Cortex of kidney (tissue), 1 donor: Measurements from ENCODE around the gene STH.
"Not testable (repeated sequence)": the region's sequence is repeated elsewhere in the genome, so short reads cannot be mapped to it uniquely, and the experiment has no call there.

Source experiments
- DNase-seq: peaks from one replicate; lab custom pipeline; 2025; lab: John Stamatoyannopoulos, UW

STH gene, protein sequence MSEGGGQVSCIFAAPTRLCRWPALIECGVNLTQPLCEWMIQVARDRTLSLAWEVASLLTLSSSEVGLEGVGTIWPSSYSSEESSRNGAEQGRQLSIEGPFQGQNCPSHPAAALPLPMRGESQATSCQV

GRCh38 chr17:45998987-45999899 lies at the start of gene STH:
TSS of gene STH (plus strand) at chr17:45999250. CDS start at chr17:45999280, 30 bp downstream.
- DNase-seq = no peak

DNA sequence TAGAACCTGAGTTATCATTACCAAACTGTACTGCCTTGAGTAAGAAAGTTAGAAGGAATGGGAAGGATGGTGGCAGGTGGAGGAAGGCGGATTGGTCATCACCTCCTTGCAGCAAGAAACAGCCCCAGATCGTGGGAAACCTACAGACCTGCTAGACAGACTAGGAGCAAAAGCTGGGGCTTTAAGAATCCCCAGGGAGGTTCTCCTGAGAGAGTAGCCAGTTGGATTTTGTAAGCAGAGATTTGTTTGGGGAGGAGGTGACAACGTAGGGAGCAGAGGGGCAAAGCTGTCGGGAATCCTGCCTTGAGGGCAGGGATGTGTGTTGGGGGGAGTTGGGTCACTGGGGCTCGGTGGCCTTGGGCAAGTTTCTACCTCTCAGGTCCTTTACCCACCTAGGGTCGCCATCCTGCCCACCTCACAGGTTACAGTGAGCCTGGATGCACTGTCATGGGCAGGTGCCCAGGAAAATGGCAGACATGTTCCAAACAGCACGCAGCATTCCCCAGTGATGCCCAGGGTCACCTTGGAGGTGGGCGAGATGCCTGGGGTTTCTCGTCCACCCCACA lies 49.2 kb upstream of the STH start:
- no peak for DNase-seq

GRCh38 chr17:45950888-45951287 lies 48.2 kb upstream of the STH start:
- no peak for DNase-seq

- DNase-seq = no peak
These were observed 47.6 kb upstream of the STH start for GRCh38 chr17:45951403-45951802.

DNA sequence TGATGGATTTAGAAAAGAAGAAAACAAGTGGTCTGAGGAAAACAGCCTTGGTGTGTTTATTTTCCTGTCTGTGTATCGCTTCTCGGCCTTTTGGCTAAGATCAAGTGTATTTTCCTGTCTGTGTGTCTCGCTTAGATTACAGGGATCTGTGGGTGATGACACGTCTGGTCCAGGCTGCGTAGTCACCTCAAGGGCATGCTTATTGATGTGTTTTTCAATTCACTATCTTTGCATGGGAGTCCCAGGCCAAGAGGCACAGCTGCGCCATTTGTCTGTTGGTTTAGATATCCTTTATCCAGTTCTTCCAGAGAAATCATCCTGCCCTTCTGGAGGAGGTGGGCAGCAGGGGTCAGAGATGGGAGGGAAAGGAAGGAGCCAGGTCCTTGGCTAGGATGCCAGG lies 47.1 kb upstream of the STH start:
- no peak for DNase-seq

DNA sequence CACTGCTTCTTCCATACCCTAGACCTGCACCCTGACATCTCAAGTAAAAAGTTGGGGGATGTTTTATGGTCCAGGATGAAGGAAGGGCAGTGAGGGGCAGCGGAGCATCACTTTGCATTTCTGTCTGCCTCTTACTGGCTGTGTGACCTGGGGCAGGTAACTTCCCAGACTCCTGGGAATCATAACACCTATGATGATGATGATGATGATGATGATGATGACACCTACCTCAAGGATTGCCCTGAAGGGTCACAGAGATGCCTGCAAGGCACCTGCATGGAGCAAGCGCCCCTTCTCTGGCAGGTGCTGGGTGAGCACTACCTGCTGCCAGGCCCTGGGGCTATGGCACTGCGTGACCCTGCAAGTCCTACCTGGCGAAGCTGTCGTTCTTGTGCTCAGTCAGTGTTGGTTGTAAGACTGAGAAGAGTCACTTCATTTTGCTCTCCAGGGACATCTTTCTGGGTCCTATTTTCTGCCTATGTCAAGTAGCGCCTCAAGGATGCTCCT lies 46.2 kb upstream of the STH start:
- DNase-seq = no peak

DNA sequence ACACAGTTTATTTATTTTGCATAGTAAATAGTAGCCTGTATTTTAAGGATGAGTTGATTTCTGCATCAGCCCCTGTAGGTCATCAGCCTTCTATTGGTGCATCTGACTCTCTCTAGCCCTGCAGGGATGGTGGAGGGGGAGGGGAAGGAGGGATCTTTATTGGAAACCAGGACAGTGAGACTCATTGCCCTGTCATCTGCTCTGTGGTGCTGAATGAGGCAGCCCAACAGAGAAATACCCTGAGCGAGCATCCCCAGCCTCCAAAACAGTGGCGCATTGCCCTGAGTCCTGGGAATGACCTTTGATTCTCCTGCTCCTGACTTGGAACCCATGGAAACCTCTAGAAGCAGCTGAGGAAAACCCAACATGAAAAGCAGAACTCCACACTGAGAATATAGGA lies 45.5 kb upstream of the STH start:
- DNase-seq = no peak

DNA sequence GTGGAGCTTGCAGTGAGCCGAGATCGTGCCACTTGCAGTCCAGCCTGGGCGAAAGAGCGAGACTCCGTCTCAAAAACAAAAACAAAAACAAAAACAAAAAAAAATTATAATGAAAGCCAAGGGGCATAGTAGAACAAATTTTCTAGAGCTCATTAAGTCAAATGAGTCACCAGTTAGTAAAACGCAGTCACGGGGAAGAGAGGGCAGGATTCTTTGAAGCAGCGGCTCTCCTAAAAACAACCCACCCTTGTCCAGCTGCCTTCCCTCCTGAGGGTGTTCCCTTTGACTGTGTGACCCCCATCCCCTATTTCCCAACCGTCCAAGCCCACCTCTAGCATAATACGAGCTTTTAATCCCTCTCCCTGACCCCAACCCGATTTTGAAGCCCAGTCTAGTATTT lies 44.1 kb upstream of the STH start:
- no peak for DNase-seq

GRCh38 chr17:45955326-45955725 lies 43.7 kb upstream of the STH start:
- no peak for DNase-seq

- DNase-seq = no peak
These were observed 43.0 kb upstream of the STH start for GRCh38 chr17:45956090-45956489.

GRCh38 chr17:45956746-45957145 lies 42.3 kb upstream of the STH start:
- not testable (repeated sequence) for DNase-seq

DNA sequence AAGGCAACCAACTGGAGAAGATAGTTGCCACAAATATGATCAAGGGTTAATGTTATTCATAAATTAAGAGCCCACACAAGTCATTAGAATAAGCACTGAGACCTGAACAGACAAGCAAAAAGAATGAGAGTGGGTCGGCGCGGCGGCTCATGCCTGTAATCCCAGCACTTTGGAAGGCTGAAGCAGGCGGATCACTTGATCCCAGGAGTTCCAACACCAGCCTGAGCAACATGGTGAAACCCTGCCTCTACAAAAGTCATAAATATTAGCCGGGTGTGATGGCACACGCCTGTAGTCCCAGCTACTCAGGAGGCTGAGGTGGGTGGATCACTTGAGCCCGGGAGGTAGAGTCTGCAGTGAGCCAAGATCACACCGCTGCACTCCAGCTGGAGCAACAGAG lies 40.7 kb upstream of the STH start:
- no peak for DNase-seq

GRCh38 chr17:45958994-45959665 lies 39.9 kb upstream of the STH start:
- DNase-seq = no peak

DNA sequence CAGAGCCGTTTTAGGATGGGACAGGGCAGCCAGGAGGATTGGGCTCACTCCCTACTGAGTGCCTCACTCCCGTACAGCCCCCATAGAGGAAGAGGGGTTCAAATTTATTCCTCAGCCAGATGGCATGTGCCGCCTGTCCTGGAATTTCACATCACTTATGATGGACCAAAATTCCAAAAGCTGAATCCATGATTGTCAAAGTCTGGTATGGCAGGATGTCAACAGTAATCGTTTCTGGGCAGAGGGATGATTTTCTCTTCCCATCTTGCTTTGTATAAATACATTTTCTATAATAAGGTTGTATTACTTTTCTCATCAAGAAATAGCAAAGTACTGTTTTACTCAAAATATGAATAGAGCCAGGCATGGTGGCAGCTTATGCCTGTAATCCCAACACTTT lies 38.7 kb upstream of the STH start:
- DNase-seq = no peak

GRCh38 chr17:45961206-45961605 lies 37.8 kb upstream of the STH start:
- no peak for DNase-seq

GRCh38 chr17:45962221-45962972 lies 36.7 kb upstream of the STH start:
- DNase-seq = no peak

DNA sequence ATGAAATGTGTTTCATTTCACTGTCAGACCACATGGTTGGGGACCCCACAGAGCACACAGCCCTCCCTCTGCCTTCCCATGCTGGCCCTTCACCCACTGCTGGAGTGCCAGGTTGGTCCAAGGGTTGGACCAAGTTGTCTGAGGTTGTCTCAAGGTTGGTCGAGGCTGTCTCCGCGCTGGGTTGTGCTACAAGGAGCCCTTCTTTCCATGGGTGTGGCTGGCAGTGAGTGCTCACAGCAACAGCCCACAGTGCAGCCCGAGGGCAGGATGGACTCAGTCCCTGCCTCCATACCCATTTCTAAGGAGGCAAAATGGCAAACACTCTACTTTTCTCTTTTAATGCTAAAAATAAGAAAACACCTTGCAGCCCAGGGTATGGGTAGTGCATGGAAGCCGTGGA lies 35.8 kb upstream of the STH start:
- no peak for DNase-seq

DNA sequence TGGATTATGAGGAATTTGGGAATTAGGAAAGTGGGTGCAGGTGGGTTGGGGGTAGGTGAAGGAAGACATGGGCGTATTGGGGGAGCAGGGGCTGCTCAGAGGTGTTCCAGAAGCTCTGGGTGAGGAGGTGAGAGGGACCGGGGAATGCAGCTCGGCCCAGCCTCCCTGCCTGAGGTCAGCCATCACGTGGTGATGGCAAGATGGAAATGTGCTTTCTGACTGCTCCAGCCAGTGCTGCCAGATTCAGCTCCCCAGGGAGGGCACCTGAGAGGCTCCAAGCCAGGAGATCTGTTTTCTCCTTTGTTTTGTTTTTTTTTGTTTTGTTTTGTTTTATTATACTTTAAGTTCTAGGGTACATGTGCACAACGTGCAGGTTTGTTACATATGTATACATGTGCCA lies 35.2 kb upstream of the STH start:
- no peak for DNase-seq

- DNase-seq = no peak
These were observed 34.4 kb upstream of the STH start for GRCh38 chr17:45964634-45965033.

DNA sequence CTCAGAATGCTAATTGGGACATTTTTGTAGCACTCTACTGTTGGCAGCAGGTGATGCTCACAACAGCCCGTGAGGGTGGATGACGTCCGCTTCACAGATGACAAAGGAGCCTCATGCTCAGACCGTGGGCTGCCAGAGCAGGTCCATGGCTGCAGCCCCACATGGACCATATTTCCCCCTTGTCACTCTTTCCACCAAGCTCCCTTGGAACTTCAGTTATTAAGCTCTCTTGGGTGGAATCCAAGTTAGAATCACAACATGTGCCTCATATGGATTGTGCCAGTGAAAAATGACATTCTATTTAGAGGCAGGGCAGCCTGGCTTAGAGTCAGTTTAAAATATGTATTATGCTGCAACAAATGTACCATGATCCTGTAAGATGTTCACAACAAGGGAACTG lies 33.2 kb upstream of the STH start:
- no peak for DNase-seq

DNA sequence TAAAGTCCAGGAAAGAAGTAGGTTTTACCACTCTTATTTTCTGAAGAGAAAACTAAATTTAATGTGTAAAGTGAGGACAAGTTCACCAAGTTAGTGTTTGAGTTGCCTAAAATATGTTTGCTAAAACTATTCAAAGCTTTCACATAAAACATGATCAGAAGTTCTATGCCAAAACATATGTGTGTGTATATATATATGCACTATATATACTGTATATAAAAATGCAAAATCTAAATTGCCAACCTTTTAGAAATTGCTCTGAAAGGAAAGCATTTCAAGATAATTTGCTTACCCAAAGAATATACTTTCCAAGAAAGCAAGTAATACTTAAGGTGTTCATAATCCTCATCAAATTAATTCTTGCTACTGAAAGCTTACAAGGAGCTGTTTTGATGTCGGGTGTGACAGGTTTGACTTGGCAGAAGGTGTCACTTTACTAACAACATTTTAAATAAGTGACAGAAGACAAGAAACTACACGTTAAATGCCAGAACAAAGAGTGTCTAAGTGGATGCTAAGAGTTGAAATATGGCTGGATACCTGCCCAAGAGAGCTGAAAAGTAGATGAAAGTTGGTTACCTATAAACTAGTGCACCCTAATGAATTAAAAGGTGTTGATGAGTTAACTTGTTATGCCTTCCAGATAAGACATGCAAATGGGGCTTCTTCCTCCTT lies 32.3 kb upstream of the STH start:
- no peak for DNase-seq
